ENCODE results near the gene ZNF205.

ZNF205 gene

DNA sequence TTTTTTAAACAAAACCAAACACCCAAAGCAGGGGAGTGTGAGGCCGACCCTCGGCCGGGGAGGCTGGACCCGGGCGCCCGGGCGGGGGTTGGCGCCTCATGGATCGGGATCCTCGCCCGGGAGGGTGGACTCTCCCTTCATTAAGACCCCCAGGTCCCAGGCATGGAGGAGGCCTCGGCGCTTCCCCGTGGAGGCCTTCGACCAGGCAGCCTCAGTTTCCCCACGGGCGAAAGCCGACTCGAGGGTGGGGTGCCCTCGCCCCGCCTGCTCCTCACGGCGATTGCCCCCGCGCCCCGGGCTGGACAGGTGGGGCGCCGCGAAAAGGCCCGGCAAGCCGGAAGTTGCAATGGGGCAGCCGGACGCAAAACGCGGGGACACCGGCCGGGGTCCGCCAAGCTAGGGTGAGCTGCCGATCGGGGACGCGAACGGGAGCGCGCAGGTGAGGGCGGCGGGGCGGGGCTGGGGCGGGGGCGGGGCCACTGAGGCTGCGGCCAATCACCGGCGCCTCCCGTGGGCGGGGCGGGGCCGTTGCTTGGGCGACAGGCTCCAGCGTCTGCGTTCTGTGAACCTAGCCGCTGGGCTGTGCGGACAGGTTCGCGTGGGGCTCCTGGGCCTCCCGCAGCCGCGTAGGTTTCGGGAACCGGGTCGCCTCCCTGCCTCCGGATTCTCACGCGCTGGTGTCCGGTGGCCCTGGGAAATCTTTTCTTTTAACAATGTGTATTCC, 6.0 kb upstream of the ZNF205 start:
- DNase-seq = peak; percentile 87

DNA sequence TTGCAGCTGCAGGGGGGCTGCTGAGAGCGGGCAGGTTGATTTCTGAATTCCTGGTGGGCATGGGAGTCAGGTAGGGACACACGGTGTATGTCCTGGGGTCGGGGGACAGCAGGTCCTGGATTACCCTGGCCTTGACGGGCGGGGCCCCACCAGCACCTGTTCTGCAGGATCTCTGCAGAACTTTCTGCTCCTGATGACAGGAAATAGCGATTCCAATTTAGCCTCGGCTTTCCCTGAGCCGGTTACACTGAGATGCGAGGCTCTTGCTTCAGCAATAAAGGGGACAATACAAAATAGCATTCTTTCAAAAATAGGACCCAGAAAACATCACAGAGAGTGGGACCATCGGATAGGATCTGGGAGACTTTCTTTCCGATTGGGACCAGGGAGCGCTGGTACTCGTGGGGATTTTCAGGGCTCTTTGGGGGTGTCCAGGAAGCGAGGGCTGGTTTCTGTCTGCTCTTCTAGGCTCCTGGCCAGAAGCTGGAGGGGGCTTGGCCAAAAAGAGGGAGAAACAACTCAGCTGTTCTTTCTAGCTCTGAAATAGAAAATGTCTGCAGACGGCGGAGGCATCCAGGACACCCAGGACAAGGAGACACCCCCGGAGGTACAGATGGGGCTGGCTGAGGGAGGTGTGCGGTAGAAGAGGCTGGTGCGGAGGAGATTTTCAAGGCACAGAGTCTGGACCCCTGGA, 642 bp downstream of the ZNF205 start:
- DNase-seq = no peak

DNA sequence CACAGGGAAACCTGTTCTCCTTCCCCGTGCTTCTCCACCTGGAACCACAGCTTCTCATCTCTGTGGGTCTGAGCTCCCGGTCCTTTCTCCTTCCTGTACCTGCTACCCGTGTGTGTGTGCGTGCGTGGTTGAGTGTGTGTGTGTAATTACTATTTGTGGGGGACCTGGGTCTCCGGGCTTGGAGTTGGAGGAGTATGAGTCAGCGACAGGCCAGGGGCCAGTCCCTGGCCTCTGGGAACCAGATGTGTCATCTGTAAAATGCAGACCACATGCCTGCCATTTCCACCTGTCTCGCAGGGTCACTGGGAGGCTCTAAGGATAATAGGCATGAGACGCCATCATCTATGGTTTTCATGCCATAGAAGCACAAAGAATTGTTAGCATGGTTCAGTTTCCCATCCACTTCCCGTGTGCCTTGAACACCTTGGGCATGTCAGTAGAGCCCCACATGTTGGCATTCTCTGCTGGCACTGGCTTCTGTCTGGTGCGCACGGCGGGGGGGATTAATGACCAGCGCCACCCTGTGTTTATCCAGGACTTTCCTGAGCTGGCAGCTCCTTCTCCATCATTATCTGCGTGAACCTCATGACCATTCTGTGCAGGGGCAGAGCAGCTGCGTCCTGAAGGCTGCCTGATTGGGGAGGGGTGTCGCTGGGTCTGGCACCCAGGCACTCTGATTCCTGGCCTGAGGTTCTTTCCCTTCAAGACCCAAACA, 1.5 kb downstream of the ZNF205 start:
- DNase-seq = no peak

DNA sequence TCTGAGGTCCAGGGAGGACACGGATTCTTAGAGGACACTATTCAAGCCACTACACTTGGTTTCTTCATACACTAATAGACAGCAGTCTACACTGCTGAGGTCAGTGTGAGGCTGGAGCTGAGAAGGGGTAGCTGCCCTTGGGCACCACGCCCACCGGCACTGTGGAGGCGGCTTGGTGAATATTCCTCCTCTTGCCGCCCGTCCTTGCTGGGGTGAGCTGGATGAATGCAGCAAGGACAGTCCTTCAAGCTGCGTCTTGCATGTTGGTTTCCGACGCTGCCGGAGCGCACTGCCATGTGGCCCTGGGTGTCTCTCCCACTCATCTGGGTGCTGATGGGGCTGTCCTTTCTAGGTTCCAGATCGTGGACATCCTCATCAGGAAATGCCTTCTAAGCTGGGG, 2.6 kb downstream of the ZNF205 start:
- DNase-seq = no peak

DNA sequence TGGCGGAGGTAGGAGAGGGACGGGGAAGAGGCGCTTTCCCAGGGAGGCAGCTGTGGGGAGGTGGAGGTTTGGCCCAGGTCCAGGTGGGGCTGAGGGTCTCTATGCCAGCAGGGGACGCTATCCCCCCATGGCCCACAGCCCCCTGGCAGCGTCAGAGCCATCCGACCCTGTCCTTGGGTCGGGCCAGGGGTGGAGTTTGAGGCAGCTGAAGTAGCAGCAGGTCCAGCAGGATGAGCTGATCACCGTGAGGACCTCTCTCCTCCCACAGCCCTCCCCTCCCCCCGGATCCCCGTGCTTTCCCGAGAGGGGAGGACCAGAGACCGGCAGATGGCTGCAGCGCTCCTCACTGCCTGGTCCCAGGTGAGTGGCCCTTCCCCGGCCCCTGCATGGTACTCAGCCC, 3.2 kb downstream of the ZNF205 start:
- DNase-seq = no peak

DNA sequence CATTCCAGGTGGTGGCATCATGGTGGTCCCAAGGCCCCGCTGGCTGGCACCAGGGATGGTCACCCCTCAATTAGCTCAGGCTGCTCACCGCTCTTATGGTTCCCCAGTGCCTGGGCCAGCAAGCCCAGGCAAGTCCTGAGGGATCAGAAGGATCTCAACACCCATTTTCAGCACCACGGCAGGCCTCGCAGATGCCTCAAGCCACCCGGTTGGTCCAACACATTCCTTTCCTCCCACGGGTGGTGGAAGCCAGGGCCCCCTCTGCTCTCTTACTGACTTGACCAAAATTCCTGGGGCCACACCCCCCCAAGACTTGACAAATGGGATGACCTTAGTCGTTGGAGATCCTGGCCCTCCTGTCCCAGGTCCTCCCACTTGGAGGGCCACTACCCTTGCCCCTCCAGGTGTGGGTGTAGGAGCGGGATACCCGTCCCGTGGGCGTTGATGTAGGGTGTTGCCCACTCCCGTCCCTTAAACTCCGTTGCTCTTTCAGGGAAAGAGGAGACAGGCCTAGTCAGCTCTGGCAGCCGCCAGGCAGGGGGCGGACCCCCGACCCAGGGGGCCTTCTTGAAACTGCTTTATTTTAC, 5.9 kb downstream of the ZNF205 start:
- DNase-seq = no peak

DNA sequence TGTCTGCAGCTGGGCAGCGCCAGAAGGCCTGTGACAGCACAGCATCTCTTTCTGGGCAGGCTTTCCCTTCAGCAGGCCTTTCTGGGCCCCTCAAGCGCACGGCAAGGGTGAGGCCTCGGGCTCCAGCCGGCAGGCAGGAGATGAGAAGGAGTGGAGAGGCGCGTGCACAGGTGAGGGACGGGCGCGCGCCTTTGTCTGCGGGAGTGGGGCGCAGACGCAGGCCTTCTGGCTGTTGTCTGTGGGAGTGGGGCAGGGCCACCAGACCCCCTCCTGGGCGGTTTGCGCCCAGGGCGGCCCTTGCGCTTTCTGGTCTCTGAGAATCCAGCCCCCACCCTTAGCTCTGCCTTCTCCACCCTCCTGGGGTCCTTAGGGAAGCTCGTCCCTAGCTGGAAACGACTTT, 6.5 kb downstream of the ZNF205 start:
- no peak for DNase-seq

DNA sequence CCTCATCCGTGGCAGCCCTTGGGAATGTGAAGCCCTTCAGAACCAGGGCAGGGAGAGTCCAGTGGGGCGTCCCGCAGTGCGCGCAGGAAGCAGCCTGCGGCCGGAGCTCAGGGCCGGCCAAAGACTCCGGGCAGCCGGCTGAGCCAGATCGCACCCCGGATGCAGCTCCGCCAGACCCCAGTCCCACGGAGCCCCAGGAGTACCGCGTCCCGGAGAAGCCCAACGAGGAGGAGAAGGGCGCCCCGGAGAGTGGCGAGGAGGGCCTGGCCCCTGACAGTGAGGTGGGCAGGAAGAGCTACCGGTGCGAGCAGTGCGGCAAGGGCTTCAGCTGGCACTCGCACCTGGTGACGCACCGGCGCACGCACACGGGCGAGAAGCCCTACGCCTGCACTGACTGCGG, 6.9 kb downstream of the ZNF205 start:
- DNase-seq = no peak

DNA sequence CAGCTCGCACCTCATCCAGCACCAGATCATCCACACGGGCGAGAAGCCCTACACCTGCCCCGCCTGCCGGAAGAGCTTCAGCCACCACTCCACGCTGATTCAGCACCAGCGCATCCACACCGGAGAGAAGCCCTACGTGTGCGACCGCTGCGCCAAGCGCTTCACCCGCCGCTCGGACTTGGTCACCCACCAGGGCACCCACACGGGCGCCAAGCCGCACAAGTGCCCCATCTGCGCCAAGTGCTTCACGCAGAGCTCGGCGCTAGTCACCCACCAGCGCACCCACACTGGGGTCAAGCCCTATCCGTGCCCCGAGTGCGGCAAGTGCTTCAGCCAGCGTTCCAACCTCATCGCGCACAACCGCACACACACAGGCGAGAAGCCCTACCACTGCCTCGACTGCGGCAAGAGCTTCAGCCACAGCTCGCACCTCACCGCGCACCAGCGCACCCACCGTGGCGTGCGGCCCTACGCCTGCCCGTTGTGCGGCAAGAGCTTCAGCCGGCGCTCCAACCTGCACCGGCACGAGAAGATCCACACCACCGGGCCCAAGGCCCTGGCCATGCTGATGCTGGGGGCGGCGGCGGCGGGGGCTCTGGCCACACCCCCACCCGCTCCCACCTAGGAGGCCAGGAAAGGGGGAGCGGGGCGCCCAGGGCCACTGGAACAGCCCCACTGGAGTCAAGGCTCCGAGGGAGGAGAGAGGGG, 7.5 kb downstream of the ZNF205 start:
- no peak for DNase-seq

DNA sequence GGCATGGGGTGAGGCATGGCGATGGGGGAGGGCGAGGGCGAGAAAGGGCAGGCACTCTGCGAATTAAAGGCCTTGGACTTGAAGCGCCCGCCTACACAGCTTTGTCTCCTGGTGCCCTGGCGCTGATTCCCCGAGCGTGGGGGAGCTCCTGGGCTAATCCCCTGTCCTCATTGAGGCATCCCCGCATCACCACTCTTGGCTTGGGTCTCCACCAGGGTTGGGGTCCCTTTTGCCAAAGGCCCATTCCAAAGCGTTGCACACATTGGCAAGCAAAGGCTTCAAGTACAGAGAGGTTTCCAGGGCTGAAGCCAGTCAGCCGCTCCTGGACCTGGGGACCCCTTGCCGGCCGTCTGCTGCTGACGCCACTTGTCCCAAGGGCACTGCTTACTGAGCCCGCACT, 8.0 kb downstream of the ZNF205 start:
- DNase-seq = no peak

DNA sequence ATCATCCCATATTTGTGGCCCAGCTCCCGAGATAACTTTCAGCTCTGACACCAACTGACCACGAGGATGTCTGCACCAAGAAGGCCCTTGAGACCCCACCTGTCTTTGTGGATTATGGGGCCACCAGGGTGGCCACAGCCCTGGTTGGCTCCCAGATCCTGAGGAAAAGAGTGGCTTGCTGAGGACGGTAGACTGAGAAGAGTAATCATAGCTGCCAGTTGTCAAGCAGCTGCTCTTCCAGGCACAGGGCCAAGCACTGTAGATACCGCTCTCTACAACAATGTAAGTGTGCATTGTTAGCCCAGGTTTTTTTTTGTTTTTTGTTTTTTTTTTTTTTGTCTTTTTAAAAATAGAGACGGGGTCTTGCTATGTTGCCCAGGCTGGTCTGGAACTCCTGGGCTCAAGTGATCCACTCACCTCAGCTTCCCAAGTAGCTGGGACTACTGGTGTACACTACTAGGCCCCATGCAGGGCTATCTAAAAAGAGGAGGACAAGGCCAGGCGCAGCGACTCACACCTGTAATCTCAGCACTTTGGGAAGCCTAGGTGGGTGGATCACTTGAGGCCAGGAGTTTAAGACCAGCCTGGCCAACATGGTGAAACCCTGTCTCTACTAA, 9.6 kb downstream of the ZNF205 start:
- no peak for DNase-seq

DNA sequence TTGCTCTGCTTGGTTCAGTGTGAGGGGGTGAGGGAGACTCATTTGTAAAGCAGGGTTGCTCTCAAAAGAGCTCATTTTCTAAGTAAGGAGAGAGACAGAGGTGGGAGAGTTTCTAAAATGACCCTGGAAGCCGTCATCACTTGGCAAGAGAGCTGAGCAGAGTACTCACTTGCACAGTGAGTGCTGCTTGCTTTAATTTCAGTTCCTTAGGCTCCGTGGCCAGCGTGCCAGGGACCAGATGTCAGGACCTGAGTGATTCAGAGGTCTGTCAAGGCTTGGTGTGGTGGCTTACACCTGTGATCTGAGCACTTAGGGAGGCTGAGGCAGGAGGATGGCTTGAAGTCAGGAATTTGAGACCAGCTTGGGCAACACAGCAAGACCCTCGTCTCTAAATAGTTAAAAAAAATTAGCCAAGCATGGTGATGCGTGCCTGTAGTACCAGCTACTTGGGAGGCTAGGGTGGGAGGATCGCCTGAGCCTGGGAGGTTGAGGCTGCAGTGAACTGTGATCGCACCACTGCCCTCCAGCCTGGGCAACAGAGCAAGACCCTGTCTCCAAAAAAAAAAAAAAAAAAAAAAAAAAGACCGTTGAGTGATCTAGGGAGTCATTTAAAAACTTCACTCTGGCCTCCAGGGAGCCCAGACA, 10.7 kb downstream of the ZNF205 start:
- no peak for DNase-seq

DNA sequence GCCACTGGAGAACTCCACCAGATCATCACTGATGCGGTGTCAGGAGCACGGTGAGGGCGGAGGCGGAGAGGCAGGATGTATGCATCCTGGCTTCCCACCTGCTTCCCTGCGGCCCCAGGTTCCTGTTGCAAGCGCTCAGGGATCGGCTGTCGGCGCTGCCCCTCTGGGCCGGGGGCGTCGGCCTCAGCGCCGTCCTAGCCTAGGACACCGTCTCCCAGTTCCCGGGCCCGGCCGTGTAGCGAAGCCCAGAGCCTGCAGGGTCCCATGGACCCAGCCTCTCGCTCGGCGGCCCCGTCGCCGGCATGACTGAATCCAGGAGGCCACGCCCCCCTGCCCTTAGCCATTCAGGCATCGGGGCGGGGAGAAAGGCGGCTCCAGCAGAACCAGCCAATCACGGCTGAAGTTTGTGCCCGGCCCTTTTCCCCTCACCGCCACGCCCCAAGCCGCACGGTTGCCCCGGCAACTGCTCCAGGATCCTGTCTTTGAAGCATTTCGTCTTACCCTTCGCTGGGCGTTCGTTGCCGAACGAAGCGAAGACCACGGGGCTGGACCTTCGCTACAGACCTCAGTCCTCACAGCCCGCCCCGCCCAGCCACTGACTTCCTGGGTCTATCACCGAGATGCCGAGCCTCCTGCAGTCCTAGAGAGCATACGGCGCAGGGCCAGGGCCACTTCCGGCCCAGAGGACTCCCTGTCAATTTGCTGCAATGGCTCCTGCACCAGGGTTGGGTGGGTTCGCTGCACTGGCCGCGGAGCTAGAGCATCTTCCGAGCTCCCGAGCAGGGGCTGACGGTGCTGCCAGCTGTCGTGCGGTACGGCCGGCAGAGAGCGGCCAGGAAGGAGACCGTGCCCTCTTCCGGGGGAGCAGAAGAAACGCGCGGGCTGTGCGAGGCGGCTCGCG, 11.8 kb downstream of the ZNF205 start:
- peak; percentile 97 for DNase-seq

DNA sequence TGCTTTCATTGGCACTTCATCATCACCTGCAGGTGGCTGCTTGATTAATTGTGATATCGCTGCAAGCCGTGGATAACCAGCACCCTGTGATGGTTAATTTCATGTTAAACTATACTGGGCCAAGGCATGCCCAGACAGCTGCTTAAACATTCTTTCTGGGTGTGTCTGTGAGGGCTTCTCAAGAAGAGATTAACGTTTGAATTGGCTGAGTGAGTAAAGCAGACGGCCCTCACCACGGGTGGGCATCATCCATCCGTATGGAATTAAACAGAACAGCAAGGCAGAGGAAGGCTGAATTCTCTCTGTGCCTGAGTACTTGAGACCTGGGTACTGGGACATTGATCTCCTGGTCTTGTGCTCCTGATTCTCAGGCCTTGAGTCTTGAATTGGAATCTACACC, 15.4 kb downstream of the ZNF205 start:
- DNase-seq = no peak

DNA sequence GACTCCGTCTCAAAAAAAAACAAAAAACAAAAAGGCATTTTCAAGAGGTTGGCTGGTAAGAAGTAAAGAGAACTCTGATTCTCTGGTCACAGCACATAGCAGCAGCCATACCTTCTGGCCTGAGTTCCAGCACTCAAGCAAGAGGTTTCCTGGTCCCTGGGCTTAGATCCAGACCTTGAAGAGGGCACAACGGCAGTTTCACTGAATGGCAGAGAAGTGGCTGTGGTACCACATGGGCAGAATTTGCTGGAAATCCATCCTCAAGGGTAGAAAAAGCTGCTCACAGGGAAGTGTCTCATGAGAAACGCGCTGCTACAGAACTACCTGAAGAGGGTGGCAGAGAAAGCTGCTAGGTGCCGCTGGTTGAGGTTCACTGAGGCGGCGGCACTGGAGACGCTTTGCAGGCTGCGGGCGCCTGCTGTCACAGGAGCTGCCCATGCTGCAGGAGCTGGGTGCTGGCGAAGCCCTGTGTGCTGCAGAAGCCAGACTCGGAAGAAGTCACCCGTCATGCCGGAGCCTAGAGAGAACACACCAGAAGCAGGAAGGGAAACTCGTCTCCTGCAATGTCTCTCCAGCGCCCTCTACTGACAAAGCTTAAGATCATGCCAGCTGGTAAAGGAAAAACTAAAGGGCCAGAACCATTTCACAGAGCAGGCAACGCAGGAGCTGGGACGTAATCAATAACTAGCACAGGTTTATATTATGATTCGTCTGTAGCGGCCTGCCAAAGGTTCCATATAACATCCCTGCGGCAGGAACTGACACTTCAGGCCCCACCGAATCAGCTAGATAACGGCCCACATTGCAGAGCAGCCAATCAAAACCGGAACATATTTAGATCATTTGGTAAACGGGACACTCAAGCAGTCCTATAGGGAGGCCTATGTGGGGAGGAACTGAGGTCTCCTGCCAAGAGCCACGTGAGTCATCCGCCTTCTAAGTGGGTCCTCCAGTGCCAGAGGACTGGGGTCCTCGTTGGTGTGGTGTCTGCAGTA, 17.0 kb downstream of the ZNF205 start:
- DNase-seq = peak; percentile 72

DNA sequence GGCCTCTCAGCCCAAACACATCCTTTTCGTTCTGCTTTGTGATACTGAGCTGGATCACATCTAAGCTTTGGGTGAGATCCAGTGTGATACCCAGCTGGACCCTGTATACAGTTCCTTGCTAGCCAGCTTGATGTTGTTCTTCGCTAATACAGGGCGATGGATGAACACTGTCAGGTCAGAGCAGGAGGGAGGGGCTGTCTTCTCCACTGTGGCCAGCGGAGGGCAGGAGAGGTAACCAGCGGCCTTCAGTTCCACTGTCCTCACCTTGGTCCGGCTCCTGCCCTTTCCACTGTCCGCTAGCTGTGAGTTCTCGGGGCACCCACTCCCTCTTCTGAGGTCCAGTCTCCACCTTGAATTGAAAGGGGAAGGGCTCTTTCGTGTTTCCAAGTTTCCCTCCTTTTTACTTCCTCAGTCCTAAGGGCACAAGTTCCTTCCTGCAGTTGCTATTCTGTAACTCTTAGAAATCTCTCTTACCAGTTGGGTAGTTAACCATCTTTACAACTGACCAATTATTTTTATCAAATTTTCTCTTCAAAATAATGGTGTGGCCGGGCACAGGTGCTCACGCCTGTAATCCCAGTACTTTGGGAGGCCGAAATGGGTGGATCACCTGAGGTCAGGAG, 19.5 kb downstream of the ZNF205 start:
- DNase-seq = peak; percentile 44

DNA sequence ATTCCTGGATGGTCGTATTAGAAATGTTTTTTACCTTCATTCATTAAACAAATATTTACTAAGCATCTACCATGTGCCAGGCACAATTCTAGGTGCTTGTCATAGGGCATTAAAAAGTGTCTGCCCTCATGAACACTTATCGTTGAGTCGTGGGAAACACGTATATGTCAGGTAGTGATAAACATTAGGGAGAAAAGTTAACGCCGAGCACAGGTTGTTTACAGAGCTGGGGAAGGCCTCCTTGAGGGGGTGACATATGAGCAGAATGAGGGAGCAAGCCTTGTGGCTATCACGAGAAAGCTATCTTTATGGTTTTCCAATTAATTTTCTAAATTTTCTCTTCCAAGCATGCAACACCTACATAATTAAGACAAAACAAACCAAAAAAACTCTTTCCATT, 21.5 kb downstream of the ZNF205 start:
- DNase-seq = no peak

DNA sequence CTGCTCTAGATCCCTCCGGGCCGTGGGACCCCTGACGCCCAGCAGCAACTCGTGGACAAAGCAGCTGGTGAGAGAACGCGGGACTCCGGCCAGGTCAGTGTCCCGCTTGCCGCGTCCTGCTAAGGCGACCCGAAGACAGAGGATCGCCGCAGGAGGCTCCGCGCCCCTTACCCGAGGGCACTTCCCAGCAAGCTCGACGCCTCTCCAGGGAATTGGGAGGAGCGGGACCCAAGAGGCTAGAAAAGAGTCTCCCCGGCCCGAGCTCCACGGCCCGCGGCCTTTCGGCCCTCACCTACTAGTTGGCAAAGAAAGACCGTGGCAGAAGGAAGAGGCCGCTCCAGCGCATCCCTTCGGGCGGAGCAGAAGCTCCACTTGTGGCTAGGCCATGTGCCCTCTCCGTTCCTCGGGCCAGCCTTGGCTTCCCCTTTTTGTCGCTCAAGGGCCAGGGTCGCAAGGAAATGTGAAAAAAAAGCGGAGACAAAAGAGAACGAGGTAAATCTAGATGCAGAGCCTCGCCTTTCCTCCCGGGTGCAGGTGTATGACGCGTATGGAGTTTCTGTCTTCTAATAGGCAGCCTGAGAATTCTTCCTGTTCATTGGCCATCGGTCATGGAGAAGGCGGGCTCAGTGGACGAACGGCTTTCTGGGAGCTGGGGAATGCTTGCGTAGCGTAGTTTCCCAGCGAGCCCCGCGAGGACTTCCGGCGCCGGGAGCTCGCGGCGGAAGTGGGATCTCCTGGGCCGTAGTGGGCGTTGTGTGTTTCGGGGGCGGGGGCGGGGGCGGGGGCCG, 22.1 kb downstream of the ZNF205 start, which contains the start of gene ZNF213:
ZNF213 (plus strand) TSS at position 692 of the 788 bp plus-strand sequence. CDS start 2,252 bp downstream, outside the sequence.
- DNase-seq = peak; percentile 83
